ENCODE measurements around the gene DIS3L2. TPM values are rescaled to one million over a fixed set of nuclear protein-coding genes. Genes with fewer than 3 reads are reported as not detected.

The DIS3L2 gene
- total RNA-seq, 4 donors from 2014 or later: 18.7 to 30.9 (median 26.1) TPM

- TF ChIP-seq, protein P1, sequence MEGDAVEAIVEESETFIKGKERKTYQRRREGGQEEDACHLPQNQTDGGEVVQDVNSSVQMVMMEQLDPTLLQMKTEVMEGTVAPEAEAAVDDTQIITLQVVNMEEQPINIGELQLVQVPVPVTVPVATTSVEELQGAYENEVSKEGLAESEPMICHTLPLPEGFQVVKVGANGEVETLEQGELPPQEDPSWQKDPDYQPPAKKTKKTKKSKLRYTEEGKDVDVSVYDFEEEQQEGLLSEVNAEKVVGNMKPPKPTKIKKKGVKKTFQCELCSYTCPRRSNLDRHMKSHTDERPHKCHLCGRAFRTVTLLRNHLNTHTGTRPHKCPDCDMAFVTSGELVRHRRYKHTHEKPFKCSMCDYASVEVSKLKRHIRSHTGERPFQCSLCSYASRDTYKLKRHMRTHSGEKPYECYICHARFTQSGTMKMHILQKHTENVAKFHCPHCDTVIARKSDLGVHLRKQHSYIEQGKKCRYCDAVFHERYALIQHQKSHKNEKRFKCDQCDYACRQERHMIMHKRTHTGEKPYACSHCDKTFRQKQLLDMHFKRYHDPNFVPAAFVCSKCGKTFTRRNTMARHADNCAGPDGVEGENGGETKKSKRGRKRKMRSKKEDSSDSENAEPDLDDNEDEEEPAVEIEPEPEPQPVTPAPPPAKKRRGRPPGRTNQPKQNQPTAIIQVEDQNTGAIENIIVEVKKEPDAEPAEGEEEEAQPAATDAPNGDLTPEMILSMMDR (IDR thresholded peaks at IDR 0.05; ENCODE audit: low read depth): no peak
Observed at GRCh38 chr2:232138441-232138840, 176.9 kb downstream of the DIS3L2 start.

GRCh38 chr2:232139171-232139594 lies 177.7 kb downstream of the DIS3L2 start:
- TF ChIP-seq, protein P1 (IDR thresholded peaks at IDR 0.05; ENCODE audit: low read depth): no peak

DNA sequence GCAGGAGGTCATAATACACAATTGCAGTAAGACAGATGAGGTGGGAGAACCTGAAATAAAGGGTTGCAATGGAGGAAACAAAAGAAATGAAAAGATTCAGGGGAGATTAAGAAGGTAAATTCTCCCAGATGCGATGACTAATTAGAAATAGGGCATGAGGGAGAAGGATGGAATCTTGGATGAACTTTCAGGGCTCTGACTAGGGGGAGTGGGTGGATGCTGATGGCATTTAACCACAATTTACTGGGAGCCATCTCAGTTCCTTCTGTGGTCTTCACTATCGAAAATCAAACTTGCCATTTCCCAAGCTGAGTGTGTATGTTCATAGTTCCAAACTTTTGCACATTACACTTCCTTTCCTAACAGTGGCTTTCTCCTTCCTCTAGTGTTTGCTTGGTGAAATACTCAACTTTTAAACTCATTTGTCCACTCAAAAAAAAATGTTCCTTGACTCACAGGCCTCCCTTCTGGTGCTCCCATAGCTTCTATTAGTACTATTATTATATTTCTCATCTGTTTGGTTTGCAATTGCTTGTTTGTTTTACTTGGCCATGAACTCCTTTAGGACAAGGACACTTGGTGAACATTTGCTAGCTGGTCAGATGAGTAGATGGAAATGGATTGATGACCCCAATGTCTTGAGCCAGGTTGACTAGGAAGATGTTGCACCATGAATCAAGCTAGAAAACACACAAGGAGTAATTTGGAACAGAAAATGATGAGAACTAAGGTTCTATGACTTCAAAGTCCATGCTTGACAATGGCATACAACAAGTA lies 178.5 kb downstream of the DIS3L2 start:
- TF ChIP-seq, protein P1 (IDR thresholded peaks at IDR 0.05; ENCODE audit: low read depth): no peak

DNA sequence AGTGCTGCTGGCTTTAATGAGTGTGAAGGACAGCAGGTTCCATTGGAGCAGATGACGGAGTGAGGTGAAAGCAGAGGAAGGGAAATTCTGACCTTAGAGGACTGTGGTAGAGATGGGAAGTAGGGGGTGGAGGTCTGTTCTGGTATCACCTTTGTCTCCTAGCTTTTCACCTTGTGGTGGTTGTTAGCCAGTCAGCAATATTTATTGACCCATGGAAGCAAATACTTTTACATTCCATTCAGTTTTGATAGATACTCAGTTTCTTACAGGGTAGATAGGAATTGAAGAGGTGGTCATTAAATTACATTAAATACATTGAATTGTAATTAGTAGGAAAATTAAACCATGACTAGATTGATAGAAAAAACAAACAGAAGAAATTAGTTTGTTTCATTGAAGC lies 180.1 kb downstream of the DIS3L2 start:
- TF ChIP-seq, protein P1 (IDR thresholded peaks at IDR 0.05; ENCODE audit: low read depth): no peak

DNA sequence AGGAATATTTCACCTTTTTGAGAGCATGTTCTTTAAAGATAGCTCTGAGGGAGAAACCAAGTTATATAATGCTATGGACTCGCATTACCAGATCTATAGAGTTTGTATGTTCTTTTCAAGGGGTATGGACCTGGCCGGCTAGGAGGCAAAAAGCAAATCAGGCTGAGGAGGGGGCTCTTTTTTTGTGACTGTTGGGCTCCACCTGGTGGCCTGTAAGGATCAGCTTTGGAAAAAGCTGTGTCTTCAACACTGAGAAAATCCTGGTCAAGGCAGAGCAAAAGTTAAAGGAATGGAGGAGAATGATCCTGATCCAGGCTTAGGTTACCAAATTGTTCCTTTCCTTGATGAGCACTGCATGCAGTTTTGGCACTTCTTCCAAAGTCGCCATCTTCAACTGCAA lies 180.5 kb downstream of the DIS3L2 start:
- TF ChIP-seq, protein P1 (IDR thresholded peaks at IDR 0.05; ENCODE audit: low read depth): no peak

GRCh38 chr2:232142502-232142901 lies 181.0 kb downstream of the DIS3L2 start:
- TF ChIP-seq, protein P1 (IDR thresholded peaks at IDR 0.05; ENCODE audit: low read depth): no peak

GRCh38 chr2:232146294-232146693 lies 184.8 kb downstream of the DIS3L2 start:
- TF ChIP-seq, protein P1 (IDR thresholded peaks at IDR 0.05; ENCODE audit: low read depth): no peak

All from subcutaneous adipose tissue (tissue), 4 donors.